OCI-LY1 (cell line): ENCODE data around the gene TMA16.

Experiments
- H2AFZ ChIP-seq: fragments of 200-600 bp; sonication (generic), shearing (Covaris generic); 2 replicates; pipeline ENCODE4 v1.6.0; 2014; ENCODE audit warnings: antibody characterized with exemption, mild to moderate bottlenecking, low read length
- H3F3A ChIP-seq: fragments of 200-600 bp; sonication (generic), shearing (Covaris generic); 2 replicates; pipeline ENCODE4 v1.6.0; 2014; ENCODE audit warnings: mild to moderate bottlenecking, antibody characterized with exemption, low read length, moderate library complexity; ENCODE audit not compliant: insufficient read depth
- H3K27ac ChIP-seq: fragments of 200-600 bp; sonication (generic); 2 replicates; pipeline ENCODE4 v1.5.1; 2014; ENCODE audit warnings: low read length, mixed run types, mild to moderate bottlenecking, low read depth; ENCODE audit not compliant: poor library complexity, severe bottlenecking
- H3K27me3 ChIP-seq: fragments of 200-600 bp; sonication (generic); 2 replicates; pipeline ENCODE4 v1.6.0; 2014; ENCODE audit warnings: antibody characterized with exemption, mild to moderate bottlenecking, low read length, moderate library complexity; ENCODE audit not compliant: insufficient read depth
- H3K36me3 ChIP-seq: fragments of 200-600 bp; sonication (generic); 2 replicates; pipeline ENCODE4 v1.6.1; 2014; ENCODE audit warnings: mild to moderate bottlenecking, antibody characterized with exemption, low read length, moderate library complexity, mixed read lengths; ENCODE audit not compliant: insufficient read depth
- H3K4me1 ChIP-seq: fragments of 200-600 bp; sonication (generic); 2 replicates; pipeline ENCODE4 v1.5.1; 2014; ENCODE audit warnings: mild to moderate bottlenecking, low read length, moderate library complexity; ENCODE audit not compliant: insufficient read depth, severe bottlenecking
- H3K4me2 ChIP-seq: fragments of 200-600 bp; sonication (generic), shearing (Covaris generic); 2 replicates; pipeline ENCODE4 v1.6.1; 2014; ENCODE audit warnings: low read length
- H3K4me3 ChIP-seq: fragments of 200-600 bp; sonication (generic); 2 replicates; pipeline ENCODE4 v1.5.1; 2014; ENCODE audit warnings: low read length, low read depth, mild to moderate bottlenecking, mixed read lengths; ENCODE audit not compliant: poor library complexity, severe bottlenecking
- H3K79me2 ChIP-seq: fragments of 200-600 bp; shearing (Covaris generic); 2 replicates; pipeline ENCODE4 v1.6.1; 2016; ENCODE audit warnings: mixed run types, low read length, mixed read lengths; ENCODE audit not compliant: insufficient read depth
- H3K9ac ChIP-seq: fragments of 200-600 bp; sonication (generic), shearing (Covaris generic); 2 replicates; pipeline ENCODE4 v1.6.1; 2014; ENCODE audit warnings: mild to moderate bottlenecking, low read length, mixed read lengths
- H3K9me2 ChIP-seq: fragments of 200-600 bp; sonication (generic), shearing (Covaris generic); 2 replicates; pipeline ENCODE4 v1.6.1; 2014; ENCODE audit warnings: low read depth, mild to moderate bottlenecking, low read length, mixed read lengths
- H3K9me3 ChIP-seq: fragments of 200-600 bp; shearing (Covaris generic); 2 replicates; pipeline ENCODE4 v1.6.1; 2014; ENCODE audit warnings: low read length, mixed read lengths
- H4K20me1 ChIP-seq: fragments of 200-600 bp; sonication (generic), shearing (Covaris generic); 2 replicates; pipeline ENCODE4 v1.6.0; 2016; ENCODE audit warnings: mild to moderate bottlenecking, low read length; ENCODE audit not compliant: insufficient read depth
- EZH2 ChIP-seq: fragments of 200-600 bp; sonication (generic), shearing (Covaris generic); IDR thresholded peaks from 2 replicates; pipeline ENCODE4 v1.8.0; 2017; ENCODE audit warnings: borderline replicate concordance, mixed run types, mild to moderate bottlenecking, antibody characterized with exemption, low read length, moderate library complexity, mixed read lengths
- TF ChIP-seq, protein P1 (sequence below): fragments of 200-600 bp; sonication (generic), shearing (Covaris generic); IDR thresholded peaks from 2 replicates; pipeline ENCODE4 v1.5.1; 2017; ENCODE audit warnings: mild to moderate bottlenecking, antibody characterized with exemption, low read length, moderate library complexity, mixed read lengths

Gene TMA16

DNA sequence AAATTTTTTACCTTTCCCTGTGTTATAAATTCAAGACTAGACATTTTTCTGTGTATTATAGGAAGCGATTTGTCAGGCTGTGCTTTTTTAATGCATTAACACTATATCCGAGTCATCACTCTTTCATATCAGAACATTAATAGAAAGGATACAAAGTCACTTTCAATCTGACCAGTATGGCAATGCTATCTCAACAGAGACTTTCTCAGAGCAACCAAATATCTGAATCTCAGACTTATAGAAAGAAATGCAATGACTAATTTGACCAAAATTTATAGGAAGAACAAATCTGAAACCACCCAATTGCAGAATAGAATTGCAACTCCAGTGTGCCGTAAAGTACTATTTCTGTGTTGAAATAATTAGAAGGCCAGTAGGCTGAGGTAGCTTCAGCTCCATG is 20.5 kb upstream of the TMA16 start:
- no peak for TF ChIP-seq EZH2
- TF ChIP-seq, protein P1, sequence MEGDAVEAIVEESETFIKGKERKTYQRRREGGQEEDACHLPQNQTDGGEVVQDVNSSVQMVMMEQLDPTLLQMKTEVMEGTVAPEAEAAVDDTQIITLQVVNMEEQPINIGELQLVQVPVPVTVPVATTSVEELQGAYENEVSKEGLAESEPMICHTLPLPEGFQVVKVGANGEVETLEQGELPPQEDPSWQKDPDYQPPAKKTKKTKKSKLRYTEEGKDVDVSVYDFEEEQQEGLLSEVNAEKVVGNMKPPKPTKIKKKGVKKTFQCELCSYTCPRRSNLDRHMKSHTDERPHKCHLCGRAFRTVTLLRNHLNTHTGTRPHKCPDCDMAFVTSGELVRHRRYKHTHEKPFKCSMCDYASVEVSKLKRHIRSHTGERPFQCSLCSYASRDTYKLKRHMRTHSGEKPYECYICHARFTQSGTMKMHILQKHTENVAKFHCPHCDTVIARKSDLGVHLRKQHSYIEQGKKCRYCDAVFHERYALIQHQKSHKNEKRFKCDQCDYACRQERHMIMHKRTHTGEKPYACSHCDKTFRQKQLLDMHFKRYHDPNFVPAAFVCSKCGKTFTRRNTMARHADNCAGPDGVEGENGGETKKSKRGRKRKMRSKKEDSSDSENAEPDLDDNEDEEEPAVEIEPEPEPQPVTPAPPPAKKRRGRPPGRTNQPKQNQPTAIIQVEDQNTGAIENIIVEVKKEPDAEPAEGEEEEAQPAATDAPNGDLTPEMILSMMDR: no peak
- Histone ChIP-seq H2AFZ (no peak overlapping the region), H3K79me2 (no peaks in the 10 kb centered on the region), H3K27me3 (no peaks in the 10 kb centered on the region), H3F3A (no peaks in the 10 kb centered on the region), H3K4me1 (no peaks in the 10 kb centered on the region), H3K4me3 (no peak overlapping the region), H4K20me1 (no peaks in the 10 kb centered on the region), H3K9ac (no peak overlapping the region), H3K4me2 (no peak overlapping the region), H3K9me3 (no peaks in the 10 kb centered on the region), H3K9me2 (no peaks in the 10 kb centered on the region), H3K36me3 (no peaks in the 10 kb centered on the region), H3K27ac (no peak overlapping the region)

DNA sequence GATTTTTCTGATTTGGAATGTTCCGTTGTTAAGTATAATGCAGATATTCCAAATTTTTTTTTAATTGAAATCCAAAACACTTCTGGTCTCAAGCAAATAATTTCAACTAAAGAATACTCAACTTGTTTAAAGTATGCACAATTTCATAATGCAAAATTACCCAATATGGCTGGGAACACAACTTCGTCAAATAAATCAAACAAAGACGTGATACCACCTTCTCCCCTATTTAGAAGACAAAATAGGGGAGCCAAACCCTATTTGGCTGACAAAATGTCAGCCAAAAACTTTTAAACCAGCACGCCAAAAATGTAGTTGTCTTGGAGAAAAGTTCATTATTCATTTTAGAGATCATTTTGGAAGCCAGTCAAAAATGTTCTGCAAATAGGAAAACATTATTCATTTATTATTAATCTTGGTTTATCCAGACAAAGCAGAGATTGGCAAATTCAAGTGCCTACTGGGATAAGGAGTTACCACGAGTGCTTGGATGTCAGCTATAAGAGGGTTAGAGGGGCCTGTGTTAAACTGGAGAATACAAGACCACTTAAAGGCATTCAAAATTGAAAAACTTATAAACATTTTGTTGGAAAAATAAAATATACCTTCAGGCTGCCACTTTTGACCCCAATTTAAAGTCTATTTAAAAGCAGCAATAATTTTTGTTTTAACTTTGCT is 17.6 kb upstream of the TMA16 start:
- Histone ChIP-seq H3K9me3 (no peaks in the 10 kb centered on the region), H3F3A (no peaks in the 10 kb centered on the region), H3K9ac (no peak overlapping the region), H3K4me1 (no peaks in the 10 kb centered on the region), H3K27me3 (no peaks in the 10 kb centered on the region), H2AFZ (no peak overlapping the region), H3K4me2 (no peak overlapping the region), H3K36me3 (no peaks in the 10 kb centered on the region), H3K4me3 (no peak overlapping the region), H3K27ac (no peak overlapping the region), H4K20me1 (no peaks in the 10 kb centered on the region), H3K79me2 (no peaks in the 10 kb centered on the region), H3K9me2 (no peaks in the 10 kb centered on the region)
- TF ChIP-seq, protein P1: no peak
- TF ChIP-seq EZH2: no peak

GRCh38 chr4:163482190-163482589 is 12.3 kb upstream of the TMA16 start:
- no peak for TF ChIP-seq EZH2
- TF ChIP-seq, protein P1: no peak
- no peak overlapping the region for H3K4me2 ChIP-seq
- H3K79me2 ChIP-seq: no peaks in the 10 kb centered on the region
- H3F3A ChIP-seq: no peaks in the 10 kb centered on the region
- no peaks in the 10 kb centered on the region for H3K9me3 ChIP-seq
- H3K9me2 ChIP-seq: no peaks in the 10 kb centered on the region
- no peak overlapping the region for H3K9ac ChIP-seq
- no peaks in the 10 kb centered on the region for H3K27me3 ChIP-seq
- H3K4me1 ChIP-seq: no peaks in the 10 kb centered on the region
- no peaks in the 10 kb centered on the region for H3K36me3 ChIP-seq
- H4K20me1 ChIP-seq: no peaks in the 10 kb centered on the region
- no peak overlapping the region for H2AFZ ChIP-seq
- no peak overlapping the region for H3K27ac ChIP-seq
- no peak overlapping the region for H3K4me3 ChIP-seq
